H1 (cell line): Measurements from ENCODE around the gene GALK1. TPM values are rescaled to one million over a fixed set of nuclear protein-coding genes. Genes with fewer than 3 reads are reported as not detected.

Experiments used
- CTCF ChIA-PET: fragments of 300-600 bp; sonication (Branson Sonifier 250); formaldehyde crosslinking; loops from one replicate; lab custom pipeline; 2021; ENCODE audit not compliant: partially characterized antibody; lab: Charles Lee
- POLR2A ChIA-PET: fragments of 300-600 bp; sonication (Branson Sonifier 250); formaldehyde crosslinking; loops from one replicate; lab custom pipeline; 2021; ENCODE audit warnings: inconsistent platforms; ENCODE audit not compliant: partially characterized antibody; lab: Charles Lee
- DNase-seq, 2 experiments: peaks; one replicate each; pipeline versions ENCODE4 v3.0.0 to v3.0.0-alpha.2; 2010 to 2022; ENCODE audit warnings: low spot score in 2 of 2, low read depth in 1 of 2, mixed read lengths in 1 of 2
- FAIRE-seq: peaks from 2 replicates; lab custom pipeline; 2011; peaks lifted over from hg19 to GRCh38; lab: Jason Lieb, UNC
- H2AFZ ChIP-seq: 2 replicates; pipeline ENCODE4 v1.8.1; 2012; ENCODE audit warnings: low read length, inconsistent platforms
- H2AK5ac ChIP-seq: 2 replicates; pipeline ENCODE4 v1.6.1; 2013; ENCODE audit warnings: low read depth, low read length
- H2BK120ac ChIP-seq: replicated peaks from 2 replicates; pipeline ENCODE3; 2013; ENCODE audit warnings: low read depth, low read length, inconsistent platforms
- H2BK12ac ChIP-seq: 2 replicates; pipeline ENCODE4 v1.6.1; 2013; ENCODE audit warnings: low read depth, low read length
- H2BK15ac ChIP-seq: 2 replicates; pipeline ENCODE4 v1.6.1; 2013; ENCODE audit warnings: low read length
- H2BK20ac ChIP-seq: 2 replicates; pipeline ENCODE4 v1.6.1; 2013; ENCODE audit warnings: low read length
- H2BK5ac ChIP-seq: 2 replicates; pipeline ENCODE4 v1.6.1; 2013; ENCODE audit warnings: low read depth, low read length
- H3K14ac ChIP-seq: 2 replicates; pipeline ENCODE4 v1.6.1; 2013; ENCODE audit warnings: inconsistent platforms; ENCODE audit not compliant: insufficient read length
- H3K18ac ChIP-seq: 2 replicates; pipeline ENCODE4 v1.6.1; 2013; ENCODE audit warnings: low read length; ENCODE audit errors: extremely low read depth
- H3K23ac ChIP-seq: 2 replicates; pipeline ENCODE4 v1.6.1; 2013; ENCODE audit warnings: inconsistent platforms; ENCODE audit not compliant: insufficient read length
- H3K23me2 ChIP-seq: 2 replicates; pipeline ENCODE4 v1.6.1; 2013; ENCODE audit warnings: low read depth, low read length
- H3K27ac ChIP-seq: 2 replicates; pipeline ENCODE4 v1.6.1; 2011; ENCODE audit warnings: low read depth, low read length, inconsistent platforms
- H3K27me3 ChIP-seq, 4 experiments: replicated peaks in 1 of 4; 1 replicate in 1 of 4; 2 replicates in 3 of 4; pipeline versions ENCODE4 v1.6.1 to v1.8.1; 2011 to 2013; ENCODE audit warnings: low read length in 3 of 4, mild to moderate bottlenecking in 3 of 4, inconsistent platforms in 2 of 4, mixed read lengths in 2 of 4, moderate library complexity in 1 of 4; ENCODE audit not compliant: control insufficient read depth in 3 of 4, insufficient read depth in 3 of 4; ENCODE audit errors: extremely low read depth in 1 of 4
- H3K36me3 ChIP-seq, 4 experiments: 2 replicates each; pipeline versions ENCODE4 v1.6.1 to v1.8.1; 2011 to 2013; ENCODE audit warnings: mild to moderate bottlenecking in 4 of 4, low read length in 3 of 4, moderate library complexity in 2 of 4, control low read depth in 1 of 4, inconsistent platforms in 1 of 4; ENCODE audit not compliant: insufficient read depth in 4 of 4, control insufficient read depth in 2 of 4
- H3K4ac ChIP-seq: replicated peaks from 2 replicates; pipeline ENCODE3; 2013; ENCODE audit warnings: low read length, low read depth, mixed read lengths, inconsistent platforms; ENCODE audit not compliant: insufficient read length
- H3K4me1 ChIP-seq, 4 experiments: replicated peaks in 1 of 4; 1 replicate in 1 of 4; 2 replicates in 3 of 4; pipeline versions ENCODE4 v1.6.1 to v1.8.1; 2011 to 2013; ENCODE audit warnings: low read length in 3 of 4, inconsistent platforms in 2 of 4, mixed read lengths in 1 of 4; ENCODE audit not compliant: insufficient read depth in 4 of 4, control insufficient read depth in 3 of 4
- H3K4me2 ChIP-seq, 2 experiments: 2 replicates each; pipeline versions ENCODE4 v1.6.1 to v1.8.1; 2011 to 2013; ENCODE audit warnings: low read depth in 2 of 2, low read length in 2 of 2, control low read depth in 1 of 2, inconsistent platforms in 1 of 2, mild to moderate bottlenecking in 1 of 2; ENCODE audit not compliant: insufficient read depth in 1 of 2
- H3K4me3 ChIP-seq, 4 experiments: fragments of 200-600, 300-600 bp in 1 of 4; sonication (generic), shearing (Covaris generic), sonication (Bioruptor Twin) in 1 of 4; 2 replicates each; pipeline versions ENCODE4 v1.5.1 to v1.8.1; 2011 to 2016; ENCODE audit warnings: low read length in 4 of 4, low read depth in 3 of 4, control low read depth in 2 of 4, inconsistent platforms in 2 of 4, mild to moderate bottlenecking in 2 of 4, mixed read lengths in 1 of 4, moderate library complexity in 1 of 4; ENCODE audit not compliant: insufficient read depth in 2 of 4; ENCODE audit errors: extremely low read depth in 1 of 4
- H3K56ac ChIP-seq: replicated peaks from 2 replicates; pipeline ENCODE3; 2013; ENCODE audit warnings: low read depth, mild to moderate bottlenecking, mixed read lengths, low read length, inconsistent platforms; ENCODE audit not compliant: insufficient read length
- H3K79me1 ChIP-seq: 2 replicates; pipeline ENCODE4 v1.6.1; 2013; ENCODE audit warnings: low read depth, low read length, control low read depth
- H3K79me2 ChIP-seq, 2 experiments: 2 replicates each; pipeline versions ENCODE4 v1.6.1 to v1.8.1; 2012 to 2013; ENCODE audit warnings: low read length in 2 of 2, mild to moderate bottlenecking in 2 of 2, inconsistent platforms in 1 of 2; ENCODE audit not compliant: insufficient read depth in 2 of 2, control insufficient read depth in 1 of 2
- H3K9ac ChIP-seq, 4 experiments: replicated peaks in 1 of 4; 1 replicate in 1 of 4; 2 replicates in 3 of 4; pipeline versions ENCODE4 v1.6.1 to v1.8.1; 2011 to 2013; ENCODE audit warnings: low read depth in 3 of 4, low read length in 3 of 4, control low read depth in 2 of 4, mild to moderate bottlenecking in 2 of 4, moderate library complexity in 2 of 4, inconsistent platforms in 1 of 4; ENCODE audit errors: extremely low read depth in 1 of 4
- H3K9me3 ChIP-seq, 2 experiments: 2 replicates each; pipeline versions ENCODE4 v1.6.1 to v1.8.1; 2012 to 2013; ENCODE audit warnings: mild to moderate bottlenecking in 2 of 2, moderate library complexity in 2 of 2, control low read depth in 1 of 2, inconsistent platforms in 1 of 2, low read depth in 1 of 2, low read length in 1 of 2, mixed read lengths in 1 of 2; ENCODE audit not compliant: insufficient read depth in 2 of 2
- H4K20me1 ChIP-seq, 2 experiments: replicated peaks in 1 of 2; 2 replicates each; pipeline versions ENCODE3 to v1.8.1; 2011 to 2013; ENCODE audit warnings: inconsistent platforms in 2 of 2, low read length in 2 of 2, mild to moderate bottlenecking in 1 of 2; ENCODE audit not compliant: insufficient read depth in 2 of 2, control insufficient read depth in 1 of 2
- H4K5ac ChIP-seq: 2 replicates; pipeline ENCODE4 v1.6.1; 2013; ENCODE audit warnings: low read length, low read depth, mixed read lengths, inconsistent platforms; ENCODE audit not compliant: insufficient read length
- H4K8ac ChIP-seq: 2 replicates; pipeline ENCODE4 v1.8.0; 2013; ENCODE audit warnings: mild to moderate bottlenecking, moderate library complexity, low read length, inconsistent platforms; ENCODE audit not compliant: insufficient read depth; ENCODE audit errors: extremely low read depth
- H4K91ac ChIP-seq: replicated peaks from 2 replicates; pipeline ENCODE3; 2013; ENCODE audit warnings: low read length, mixed read lengths, inconsistent platforms; ENCODE audit not compliant: insufficient read length
- CBX8 ChIP-seq: fragments of 300-800, 300-1000 bp; sonication (generic); IDR thresholded peaks from 2 replicates; pipeline ENCODE4 v1.7.1; 2016; ENCODE audit warnings: low read depth, low read length, borderline replicate concordance
- GABPA ChIP-seq: IDR thresholded peaks from 2 replicates; pipeline ENCODE4 v1.6.1; 2011; ENCODE audit warnings: mild to moderate bottlenecking, low read length, moderate library complexity, borderline replicate concordance; ENCODE audit not compliant: insufficient read depth
- HDAC2 ChIP-seq, 2 experiments: fragments of 300-600 bp in 1 of 2; sonication (generic) in 1 of 2; IDR thresholded peaks; 2 replicates each; pipeline ENCODE4 v1.6.1; 2011 to 2012; ENCODE audit warnings: low read depth in 2 of 2, low read length in 2 of 2, mild to moderate bottlenecking in 2 of 2, moderate library complexity in 2 of 2, borderline replicate concordance in 1 of 2, inconsistent platforms in 1 of 2
- RXRA ChIP-seq: IDR thresholded peaks from 2 replicates; pipeline ENCODE4 v1.6.1; 2011; ENCODE audit warnings: low read depth, mild to moderate bottlenecking, low read length, moderate library complexity; ENCODE audit not compliant: insufficient read depth
- WGBS, 2 experiments: shearing (Covaris generic) in 1 of 2; methylation state at CpG; one replicate each; pipeline versions ENCODE4 v1.1.6 to v1.1.7; 2013 to 2015; ENCODE audit warnings: low lambda C conversion rate in 2 of 2, mixed read lengths in 2 of 2, inconsistent platforms in 1 of 2, low coverage in 1 of 2, missing lambda C conversion rate in 1 of 2; ENCODE audit not compliant: insufficient replicate concordance in 2 of 2, insufficient coverage in 1 of 2, insufficient read length in 1 of 2; ENCODE audit errors: extremely low coverage in 1 of 2, missing lambda C conversion rate in 1 of 2; 5-methylcytosine and 5-hydroxymethylcytosine counted together
- polyA plus RNA-seq, 7 experiments: library from polyadenylated mRNA; depleted of rRNA in 3 of 7; stranded (reverse) in 5 of 7; unstranded in 2 of 7; fragments of >200 nt in 5 of 7; fragments of 200-250 nt in 2 of 7; gene quantifications; 1 replicate in 5 of 7; 2 replicates in 1 of 7; 4 replicates in 1 of 7; pipeline versions ENCODE4 v1.2.1 to v1.2.3, GENCODE V29; 2011 to 2013; ENCODE audit warnings: missing spikeins in 2 of 7, mixed read lengths in 2 of 7
- total RNA-seq: library from RNA; stranded (reverse); fragmentation: NEBNext Ultra II Directional; extraction: Animal tissue kit (Norgen Biotek cat#: 25700); gene quantifications from 2 replicates; pipeline ENCODE4 v1.2.1, GENCODE V29; 2021

Gene GALK1
- total and polyA plus RNA-seq, 2 of the 8 experiments (the other 6 are each of a cell fraction or from before 2014, with no cell fraction given) = 34.1 to 47.9 TPM

DNA sequence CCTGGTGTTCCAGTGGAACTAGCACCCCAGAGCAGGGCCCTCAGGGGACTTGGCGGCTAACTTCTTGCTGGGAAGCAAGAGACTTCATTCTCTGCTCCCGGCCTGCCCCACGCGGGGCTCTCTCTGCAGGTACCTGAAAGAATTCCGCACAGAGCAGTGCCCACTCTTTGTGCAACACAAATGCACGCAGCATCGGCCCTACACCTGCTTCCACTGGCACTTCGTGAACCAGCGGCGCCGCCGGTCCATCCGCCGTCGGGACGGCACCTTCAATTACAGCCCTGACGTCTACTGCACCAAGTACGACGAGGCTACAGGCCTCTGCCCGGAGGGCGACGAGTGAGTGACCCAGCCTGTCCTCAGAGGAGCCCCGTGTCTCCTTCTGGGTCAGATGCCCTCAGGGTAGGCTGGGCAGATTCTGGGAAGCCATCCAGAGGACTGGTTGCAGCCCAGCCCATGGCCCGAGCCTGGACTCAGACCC, 44.7 kb upstream of the GALK1 start:
- H3K27ac ChIP-seq = no peak overlapping the region
- H3K79me1 ChIP-seq = no peaks in the 10 kb centered on the region; the same call in 1 of the 2 replicates
- H2BK120ac ChIP-seq = no peak overlapping the region
- WGBS, 2 experiments = 93% methylated on average over 23 of the region's 24 CpGs; no CpG with 5 or more reads in 1 of the 2 experiments
- H3K9me3 ChIP-seq = no peaks in the 10 kb centered on the region
- no peak overlapping the region for H3K14ac ChIP-seq
- H2BK15ac ChIP-seq = no peak overlapping the region
- no peak overlapping the region for H3K4ac ChIP-seq
- POLR2A ChIA-PET = interaction anchor here (0.6 to 2.8 kb wide), 3 partner anchors 26 to 498 kb away, joined by 4 to 17 read pairs (median 10); no protein-coding TSS in a partner anchor
- H3K9ac ChIP-seq = no peak overlapping the region
- no peak overlapping the region for H3K4me2 ChIP-seq
- no peak overlapping the region for H2BK12ac ChIP-seq
- peak overlapping the region; percentile 28; the same call in 1 of the 2 replicates for H4K8ac ChIP-seq
- H3K4me1 ChIP-seq = no peaks in the 10 kb centered on the region
- FAIRE-seq = no peak
- no peak overlapping the region for H2AFZ ChIP-seq
- H4K5ac ChIP-seq = no peak overlapping the region
- H3K23ac ChIP-seq = no peak overlapping the region
- peaks cover 11 to 34% (median 29%) of the 10 kb centered on the region in 4 experiments; a peak in 7 of 8 replicates for H3K36me3 ChIP-seq
- CTCF ChIA-PET = interaction anchor here (1.0 to 3.2 kb wide), 3 partner anchors 12 to 35 kb away, joined by 3 to 11 read pairs (median 9); no protein-coding TSS in a partner anchor
- H3K56ac ChIP-seq = no peak overlapping the region
- no peaks in the 10 kb centered on the region for H3K27me3 ChIP-seq
- H3K79me2 ChIP-seq = peaks cover 0 to 2% of the 10 kb centered on the region in 2 experiments; a peak in 1 of 4 replicates
- TF ChIP-seq GABPA = no peak
- no peak for TF ChIP-seq HDAC2 (IDR thresholded peaks at IDR 0.05; ENCODE audit: borderline replicate concordance in 1 of 2, low read depth in 2 of 2, low read length in 2 of 2)
- no peak for TF ChIP-seq CBX8
- TF ChIP-seq RXRA = no peak
- H2BK20ac ChIP-seq = no peak overlapping the region
- no peak overlapping the region for H4K91ac ChIP-seq
- H3K18ac ChIP-seq = no peak overlapping the region
- no peaks in the 10 kb centered on the region for H3K23me2 ChIP-seq
- no peak for DNase-seq
- H3K4me3 ChIP-seq = no peak overlapping the region
- H2BK5ac ChIP-seq = no peak overlapping the region
- H4K20me1 ChIP-seq = peaks cover 0 to 11% of the 10 kb centered on the region in 2 experiments
- H2AK5ac ChIP-seq = no peak overlapping the region
